ENCODE results near the gene FILIP1.

- TF ChIP-seq CTCF (conservative IDR thresholded peaks at IDR 0.05) (no peak), ZFX (IDR thresholded peaks at IDR 0.05) (no peak)
These were observed 215.0 kb downstream of the FILIP1 start for GRCh38 chr6:75278474-75279077.
